ENCODE results near the gene ZNF578.
"Not testable (repeated sequence)": the region's sequence is repeated elsewhere in the genome, so short reads cannot be mapped to it uniquely, and the experiment has no call there.

The ZNF578 gene

GRCh38 chr19:52518646-52519045 is 65.3 kb downstream of the ZNF578 start:
- no peak for DNase-seq

DNA sequence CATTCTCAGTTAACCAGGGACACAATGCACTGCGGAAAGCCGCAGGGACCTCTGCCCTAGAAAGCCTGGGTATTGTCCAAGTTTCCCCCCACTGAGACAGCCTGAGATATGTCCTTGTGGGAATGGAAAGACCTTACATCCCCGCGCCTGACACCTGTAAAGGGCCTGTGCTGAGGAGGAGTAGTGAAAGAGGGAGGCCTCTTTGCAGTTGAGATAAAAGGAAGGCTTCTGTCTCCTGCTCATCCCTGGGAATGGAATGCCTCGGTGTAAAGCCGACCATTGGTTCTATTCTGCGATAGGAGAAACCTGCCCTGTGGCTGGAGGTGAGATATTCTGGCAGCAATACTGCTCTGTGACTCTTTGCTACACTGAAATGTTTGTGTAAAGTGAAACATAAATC is 65.8 kb downstream of the ZNF578 start:
- DNase-seq, result not testable (repeated sequence)

- DNase-seq, result no peak
Measured at GRCh38 chr19:52520013-52520412, 66.7 kb downstream of the ZNF578 start.

DNA sequence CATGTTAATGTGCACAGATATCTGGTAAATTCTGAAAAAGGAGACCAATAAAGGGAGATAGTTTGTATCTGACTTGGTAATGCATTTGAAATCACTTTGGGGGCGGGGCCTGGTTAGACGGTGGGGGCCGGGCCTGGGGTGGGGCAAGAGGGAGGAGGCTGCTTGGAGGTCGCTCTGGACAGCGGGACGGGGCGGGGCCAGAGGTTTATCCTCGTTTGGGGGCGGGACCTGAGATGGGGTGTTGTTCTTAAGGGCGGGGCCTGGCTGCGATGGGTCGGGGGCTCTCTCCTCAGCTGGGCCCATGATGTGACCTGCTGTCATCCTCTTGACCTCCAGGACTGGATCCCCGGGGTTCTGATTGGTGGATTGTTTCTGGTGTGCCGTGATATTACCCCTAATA is 69.2 kb downstream of the ZNF578 start:
- DNase-seq, result no peak

- no peak for DNase-seq
Measured at GRCh38 chr19:52524086-52524485, 70.7 kb downstream of the ZNF578 start.

GRCh38 chr19:52527134-52527955 is 74.0 kb downstream of the ZNF578 start, which contains the start of gene ZNF808:
ZNF808 (plus strand) TSS chr19:52527668; CDS start chr19:52543285, 15,617 bp downstream.
- peak; percentile 84 for DNase-seq

DNA sequence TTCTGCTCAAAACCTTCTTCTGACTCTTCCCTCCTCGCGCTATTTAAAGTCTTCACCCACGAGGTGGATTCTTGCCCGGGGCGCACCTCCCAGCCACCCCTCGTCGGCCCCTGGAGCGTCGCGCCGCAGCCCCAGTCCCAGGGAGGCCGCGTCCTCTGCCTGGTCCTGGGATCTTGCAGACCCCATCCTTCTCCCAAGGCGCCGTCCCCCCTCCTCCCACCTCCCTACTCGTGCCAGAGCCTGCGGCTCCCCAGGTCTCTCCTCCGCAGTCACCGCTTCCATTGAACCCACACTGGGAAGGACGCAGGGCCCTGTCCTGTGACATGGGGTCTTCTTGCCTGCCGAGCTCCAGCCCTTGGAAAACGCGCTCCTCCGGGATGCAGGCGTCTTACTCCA is 74.6 kb downstream of the ZNF578 start:
- DNase-seq, result no peak

- no peak for DNase-seq
Measured at GRCh38 chr19:52532480-52532879, 79.1 kb downstream of the ZNF578 start.

- DNase-seq, result no peak
Measured at GRCh38 chr19:52533901-52534300, 80.5 kb downstream of the ZNF578 start.

DNA sequence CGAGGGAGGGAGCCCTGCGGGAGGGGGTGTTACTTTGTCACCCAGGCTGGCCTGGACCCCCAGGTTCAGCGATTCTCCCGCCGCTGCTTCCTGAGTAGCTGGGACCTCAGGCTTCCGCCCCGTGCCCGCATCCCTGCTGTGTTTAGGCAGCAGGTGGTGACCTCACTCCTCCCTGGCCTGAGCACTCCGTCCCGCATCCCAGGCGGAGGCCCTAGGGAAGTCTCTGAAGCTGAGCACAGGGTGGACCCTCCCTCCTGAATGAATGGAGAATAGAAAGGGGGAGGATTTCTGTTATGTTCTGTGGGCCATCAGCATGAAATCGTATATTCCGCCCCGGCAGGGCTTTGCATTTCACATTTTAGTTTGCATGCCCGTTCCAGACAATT is 82.0 kb downstream of the ZNF578 start:
- DNase-seq, result not testable (repeated sequence)

- no peak for DNase-seq
Measured at GRCh38 chr19:52535771-52536447, 82.6 kb downstream of the ZNF578 start.

GRCh38 chr19:52536448-52536800 is 83.1 kb downstream of the ZNF578 start:
- no peak for DNase-seq

DNA sequence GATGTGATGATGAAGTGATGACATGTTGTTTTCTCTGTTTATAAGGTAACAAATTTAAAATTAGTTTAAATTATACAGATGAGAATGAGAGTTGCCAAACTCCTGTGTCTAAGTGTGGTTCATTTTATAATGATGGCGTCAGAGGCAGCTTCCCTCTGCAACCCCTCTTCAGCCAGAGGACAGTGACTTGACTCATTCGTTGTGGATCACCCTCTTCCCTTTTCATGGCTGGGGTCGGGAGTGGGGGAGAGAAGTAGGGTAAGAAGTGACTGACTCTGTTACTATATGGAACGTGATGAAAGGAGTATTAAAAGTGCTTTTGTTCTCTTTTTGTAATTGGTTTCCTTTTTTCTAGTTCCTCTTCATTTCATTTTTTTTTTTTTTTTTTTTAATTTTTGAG is 85.5 kb downstream of the ZNF578 start:
- not testable (repeated sequence) for DNase-seq

DNA sequence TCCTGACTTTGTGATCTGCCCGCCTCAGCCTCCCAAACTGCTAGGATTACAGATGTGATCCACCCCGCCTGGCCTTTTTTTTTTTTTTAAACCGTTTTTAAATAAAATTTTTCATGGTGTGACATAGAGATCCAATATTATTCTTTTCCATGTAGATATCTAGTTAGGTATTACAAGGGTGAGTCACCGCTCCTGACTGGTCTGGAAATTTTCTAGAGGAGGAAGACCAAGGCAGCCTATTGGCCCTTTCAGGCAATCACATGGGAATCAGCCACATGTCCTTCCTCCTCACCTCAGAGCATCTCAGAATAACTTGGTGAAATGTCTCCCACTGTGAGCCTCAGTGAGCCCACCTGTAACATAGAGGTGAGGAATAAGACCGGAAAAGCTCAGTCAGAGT is 87.8 kb downstream of the ZNF578 start:
- not testable (repeated sequence) for DNase-seq

DNA sequence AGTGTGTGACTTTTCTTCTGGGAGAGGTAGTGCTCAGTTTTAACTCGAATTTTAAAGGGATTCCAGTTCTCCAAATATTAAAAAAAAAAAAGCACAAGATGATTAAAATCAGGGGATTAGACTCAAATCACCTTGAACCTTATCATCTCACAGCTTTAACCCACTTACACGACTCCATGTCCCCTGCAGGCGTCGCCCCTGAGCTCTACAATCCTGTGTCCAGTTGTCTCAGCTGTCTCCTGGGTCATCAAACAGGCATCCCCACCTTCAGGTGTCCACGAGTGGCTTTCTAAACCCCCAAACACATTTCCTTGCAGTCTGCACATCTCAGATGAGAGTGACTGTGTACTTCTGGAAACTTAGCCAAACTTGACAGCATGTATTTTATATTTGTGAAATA is 88.3 kb downstream of the ZNF578 start:
- no peak for DNase-seq

- not testable (repeated sequence) for DNase-seq
Measured at GRCh38 chr19:52542541-52542940, 89.2 kb downstream of the ZNF578 start.

DNA sequence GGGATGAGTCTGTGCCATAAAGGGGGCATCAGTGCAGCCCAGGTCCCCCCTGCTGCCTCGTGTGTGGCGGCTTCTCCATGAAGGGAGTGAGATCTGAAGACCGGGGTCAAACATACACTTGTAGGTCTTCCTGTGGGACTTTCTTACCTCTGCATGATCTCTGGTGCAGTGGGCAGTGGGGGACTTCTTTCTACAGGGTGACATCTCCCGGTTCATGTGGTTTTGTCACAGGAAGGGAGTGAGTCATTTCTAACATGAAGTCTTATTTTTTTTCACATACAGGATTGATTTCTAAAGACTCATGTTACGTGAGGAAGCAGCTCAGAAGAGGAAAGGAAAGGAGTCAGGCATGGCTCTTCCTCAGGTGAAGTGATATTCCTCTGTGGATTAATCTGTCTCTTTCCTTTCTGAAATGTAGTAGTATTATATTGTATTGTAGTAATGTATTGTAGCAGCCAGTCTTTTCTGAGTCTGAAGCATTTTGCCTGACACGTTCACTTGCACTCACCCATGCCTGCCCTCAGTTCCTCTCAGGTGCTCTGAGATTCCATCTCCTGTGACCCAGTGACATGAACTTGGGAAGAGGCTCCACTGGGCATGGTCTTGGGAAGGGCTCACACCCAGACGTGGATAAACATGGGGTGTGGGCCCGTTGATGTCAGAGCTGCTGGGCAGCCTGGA is 89.8 kb downstream of the ZNF578 start:
- no peak for DNase-seq

- DNase-seq, result no peak
Measured at GRCh38 chr19:52554216-52554971, 101.0 kb downstream of the ZNF578 start.

DNA sequence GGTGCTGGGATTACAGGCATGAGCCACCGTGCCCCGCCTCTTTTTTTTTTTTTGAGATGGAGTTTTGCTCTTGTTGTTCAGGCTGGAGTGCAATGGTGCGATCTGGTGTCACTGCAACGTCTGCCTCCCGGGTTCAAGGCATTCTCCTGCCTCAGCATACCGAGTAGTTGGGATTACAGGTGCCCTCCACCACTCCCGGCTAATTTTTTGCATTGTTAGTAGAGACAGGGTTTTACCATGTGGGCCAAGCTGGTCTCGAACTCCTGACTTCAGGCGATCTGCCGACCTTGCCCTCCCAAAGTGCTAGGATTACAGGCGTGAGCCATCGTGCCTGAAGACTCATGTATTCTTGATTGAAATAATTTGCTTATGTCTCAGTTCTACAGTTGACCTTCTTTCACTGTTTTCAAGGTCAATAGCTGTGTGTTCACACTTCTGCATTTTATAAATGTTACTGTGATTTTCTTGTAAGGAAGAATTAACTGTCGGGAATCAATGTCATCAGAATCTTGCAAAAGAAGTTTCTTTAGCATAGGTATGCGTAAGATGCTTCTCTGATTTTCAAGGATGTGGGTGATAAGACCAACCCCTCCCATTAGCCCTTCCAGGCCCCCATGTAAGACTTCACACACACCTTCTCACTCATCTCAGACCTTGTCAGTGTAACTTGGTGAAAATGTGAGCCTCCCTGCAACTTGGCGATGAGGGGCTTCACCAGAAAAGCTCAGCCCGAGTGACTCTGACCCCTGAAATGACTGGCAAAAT is 104.1 kb downstream of the ZNF578 start:
- DNase-seq, result no peak

GRCh38 chr19:52558732-52559445 is 105.5 kb downstream of the ZNF578 start:
- not testable (repeated sequence) for DNase-seq

DNA sequence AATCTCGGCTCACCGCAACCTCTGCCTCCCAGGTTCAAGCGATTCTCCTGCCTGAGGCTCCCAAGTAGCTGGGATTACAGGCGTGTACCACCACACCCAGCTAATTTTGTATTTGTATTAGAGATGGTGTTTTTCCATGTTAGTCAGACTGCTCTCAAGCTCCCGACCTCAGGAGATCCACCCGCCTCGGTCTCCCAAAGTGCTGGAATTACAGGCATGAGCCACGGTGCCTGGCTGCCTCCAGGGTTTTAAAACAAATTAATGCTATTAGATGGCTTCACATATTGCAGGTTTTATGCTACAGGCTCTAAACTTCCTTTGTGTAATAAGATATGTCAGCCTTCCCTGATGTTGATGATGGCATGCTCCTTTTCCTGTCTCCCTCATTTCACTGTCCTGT is 108.3 kb downstream of the ZNF578 start:
- not testable (repeated sequence) for DNase-seq
